Activated effector memory CD4-positive, alpha-beta T cell treated with Interleukin-2 at 50 U/mL for 16 hours (primary cell): ENCODE data around the gene CHTF8.
"Not testable (repeated sequence)": the region's sequence is repeated elsewhere in the genome, so short reads cannot be mapped to it uniquely, and the experiment has no call there.

Source experiments
- DNase-seq: peaks from one replicate; pipeline ENCODE4 v3.0.0-alpha.2; 2020

The CHTF8 gene

DNA sequence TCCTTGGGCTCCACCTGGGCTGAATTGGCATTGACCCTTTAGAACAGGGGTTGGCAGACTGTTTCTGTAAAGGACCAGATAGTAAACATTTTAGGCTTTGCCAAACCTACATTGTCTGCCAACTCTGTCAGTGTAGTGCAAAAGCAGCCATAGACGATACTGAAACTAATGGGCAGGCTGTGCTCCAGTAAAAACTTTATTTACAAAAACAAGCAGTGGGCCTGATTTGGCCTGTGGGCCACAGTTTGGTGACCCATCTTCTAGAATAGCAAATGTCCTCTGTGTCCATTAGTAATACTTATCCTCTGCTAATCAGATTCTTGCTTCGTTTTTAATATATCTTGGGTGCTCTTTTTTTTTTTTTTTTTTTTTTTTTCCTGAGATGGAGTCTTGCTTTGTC, 6.2 kb upstream of the CHTF8 start:
- DNase-seq, result no peak

DNA sequence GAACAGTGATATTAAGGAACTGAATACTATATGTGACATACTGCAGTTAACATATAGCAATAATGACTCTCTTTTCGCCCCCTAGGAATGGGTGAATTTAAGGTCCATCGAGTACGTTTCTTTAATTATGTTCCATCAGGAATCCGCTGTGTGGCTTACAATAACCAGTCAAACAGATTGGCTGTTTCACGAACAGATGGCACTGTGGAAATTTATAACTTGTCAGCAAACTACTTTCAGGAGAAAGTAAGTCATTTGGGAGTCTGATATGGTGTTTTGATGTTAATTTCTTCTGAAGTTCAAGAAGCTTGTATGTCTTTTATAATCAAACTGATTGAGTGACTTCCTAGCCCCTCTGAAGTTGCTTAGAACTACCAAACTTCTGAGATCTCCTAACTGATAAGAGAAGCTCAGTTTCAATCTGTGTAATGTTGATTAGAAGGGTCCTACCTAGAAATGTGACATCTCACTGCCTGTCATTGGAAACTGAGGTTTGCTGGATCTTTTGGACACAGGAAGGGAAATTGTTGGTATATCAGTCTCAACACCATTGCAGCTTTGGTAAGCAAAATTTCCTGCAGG, 1.1 kb upstream of the CHTF8 start:
- DNase-seq, result no peak

DNA sequence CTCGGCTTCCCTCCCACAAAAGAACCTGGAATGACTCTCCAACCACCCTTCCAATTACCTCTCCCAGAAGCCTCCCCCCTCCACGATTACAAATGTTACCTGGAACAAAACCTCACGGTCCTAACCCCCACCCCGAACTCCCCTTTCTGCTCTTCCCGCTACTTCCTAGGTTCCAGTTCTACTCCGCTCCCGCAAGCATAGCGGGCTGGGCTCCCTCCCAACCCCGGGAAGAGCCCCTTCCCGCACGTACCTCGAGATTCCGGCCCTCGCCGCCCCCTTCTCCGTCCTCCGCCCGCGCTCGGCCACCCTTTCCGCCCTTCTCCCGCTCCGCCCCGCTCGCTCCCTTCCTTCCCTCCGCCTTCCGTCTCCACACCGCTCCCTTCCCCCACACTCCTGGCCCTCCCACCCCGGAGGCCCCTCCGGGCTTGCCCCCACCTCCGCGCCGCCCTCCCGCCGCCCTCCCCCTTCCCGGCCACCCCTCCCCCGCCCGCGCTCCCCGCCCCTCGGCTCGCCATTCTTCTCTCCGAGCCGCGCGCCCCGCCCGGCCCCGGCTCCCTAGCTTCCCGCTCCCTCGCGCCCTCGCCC, 457 bp downstream of the CHTF8 start:
- DNase-seq, result peak; percentile 54

DNA sequence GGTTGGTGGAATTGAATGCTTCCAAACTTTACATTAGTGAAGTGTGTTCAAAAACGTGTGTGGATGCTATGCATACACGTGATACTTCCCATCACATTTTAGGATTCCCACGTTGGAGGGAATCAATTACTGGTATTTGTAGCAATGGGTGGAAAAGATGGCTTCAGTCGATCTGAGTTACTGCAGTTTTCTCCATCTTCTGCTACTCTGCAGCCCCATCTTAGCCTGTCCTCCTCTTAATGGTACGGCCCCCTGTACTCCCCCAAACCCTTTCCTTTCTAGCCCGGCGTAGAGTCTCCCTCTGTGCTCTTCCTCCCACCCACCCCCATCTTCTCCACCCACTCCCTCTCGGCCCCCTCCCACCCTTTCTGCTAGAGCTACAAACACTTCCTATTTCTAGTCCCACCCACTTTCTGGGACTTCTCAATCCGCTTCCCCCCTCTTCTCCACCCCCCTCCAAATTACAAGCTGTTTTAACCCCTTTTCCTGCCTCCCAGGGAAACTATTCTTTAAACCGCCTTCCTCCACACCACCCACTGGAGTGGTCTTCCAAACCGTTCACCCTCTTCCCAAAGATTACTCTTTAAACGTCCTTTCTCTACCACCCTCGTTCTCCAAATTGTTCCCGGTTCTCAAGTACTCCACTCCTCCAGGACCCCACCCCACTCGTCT, 1.1 kb downstream of the CHTF8 start:
- no peak for DNase-seq

DNA sequence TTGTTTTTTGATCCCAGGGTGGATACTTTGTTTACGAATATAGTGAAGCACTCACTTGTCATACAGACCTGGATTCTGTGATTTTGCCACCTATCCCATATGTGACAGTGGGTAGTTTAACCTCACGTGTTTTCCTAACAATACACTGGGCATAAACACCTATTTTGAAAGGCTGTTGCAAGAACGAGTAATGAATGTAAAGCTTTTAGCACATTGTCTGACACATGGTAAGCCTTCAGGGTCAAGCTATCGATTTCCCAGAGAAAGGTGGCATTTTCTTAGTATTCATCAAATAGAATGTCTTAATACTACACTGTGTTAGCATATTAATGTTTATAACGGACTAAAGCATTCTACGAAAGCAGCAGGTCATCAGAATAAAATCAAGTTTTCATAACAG, 1.9 kb downstream of the CHTF8 start:
- DNase-seq, result no peak

DNA sequence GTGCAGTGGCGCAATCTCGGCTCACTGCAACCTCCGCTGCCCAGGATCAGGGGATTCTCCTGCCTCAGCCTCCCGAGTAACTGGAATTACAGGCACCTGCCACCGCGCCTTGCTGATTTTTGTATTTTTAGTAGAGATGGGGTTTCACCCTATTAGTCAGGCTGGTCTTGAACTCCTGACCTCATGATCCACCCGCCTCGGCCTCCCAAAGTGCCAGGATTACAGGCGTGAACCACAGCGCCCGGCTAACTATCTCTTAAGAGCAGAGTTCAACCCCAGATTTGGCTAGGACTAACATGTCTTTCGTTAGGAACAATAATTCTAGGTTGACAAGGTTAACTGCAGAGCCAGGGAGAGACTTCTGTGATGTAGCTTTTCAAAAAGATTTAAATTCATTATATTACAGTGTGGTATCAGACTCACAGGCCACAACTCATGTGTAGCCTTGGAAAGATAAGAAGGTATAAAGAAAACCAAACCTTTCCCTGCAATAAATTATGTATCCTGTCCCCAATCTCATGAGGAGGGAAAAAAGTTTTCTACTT, 4.3 kb downstream of the CHTF8 start:
- DNase-seq, result no peak

DNA sequence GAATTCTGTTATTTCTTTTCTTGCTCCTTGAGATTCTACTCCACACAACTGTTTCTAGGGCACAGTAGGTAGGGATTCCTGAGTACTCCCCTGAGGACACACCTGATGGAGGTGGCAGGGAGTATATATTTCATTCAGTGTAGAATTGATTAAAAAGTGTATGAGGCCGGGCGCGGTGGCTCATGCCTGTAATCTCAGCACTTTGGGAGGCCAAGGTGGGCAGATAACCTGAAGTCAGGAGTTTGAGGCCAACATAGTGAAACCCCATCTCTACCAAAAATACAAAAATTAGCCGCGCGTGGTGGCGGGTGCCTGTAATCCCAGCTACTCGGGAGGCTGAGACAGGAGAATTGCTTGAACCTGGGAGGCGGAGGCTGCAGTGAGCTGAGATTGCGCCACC, 5.6 kb downstream of the CHTF8 start:
- not testable (repeated sequence) for DNase-seq

DNA sequence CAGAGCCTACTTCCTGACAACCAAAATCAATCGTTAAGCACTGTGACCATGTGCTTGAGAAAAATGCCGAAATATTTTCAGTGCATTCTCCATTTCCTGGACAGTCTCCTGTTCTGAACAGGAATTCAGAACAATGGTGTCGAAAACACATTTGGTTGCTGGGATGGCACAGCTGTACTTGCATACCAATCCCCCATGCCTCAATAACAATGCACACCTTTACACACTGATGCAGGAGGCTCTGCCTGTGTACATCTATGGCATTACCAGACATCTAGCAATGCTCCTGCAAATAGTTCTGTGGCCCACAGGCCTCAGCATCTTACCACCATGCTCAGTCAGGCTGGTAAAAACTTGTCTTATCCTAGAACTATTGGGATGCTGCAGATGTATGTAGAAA, 6.2 kb downstream of the CHTF8 start:
- no peak for DNase-seq

DNA sequence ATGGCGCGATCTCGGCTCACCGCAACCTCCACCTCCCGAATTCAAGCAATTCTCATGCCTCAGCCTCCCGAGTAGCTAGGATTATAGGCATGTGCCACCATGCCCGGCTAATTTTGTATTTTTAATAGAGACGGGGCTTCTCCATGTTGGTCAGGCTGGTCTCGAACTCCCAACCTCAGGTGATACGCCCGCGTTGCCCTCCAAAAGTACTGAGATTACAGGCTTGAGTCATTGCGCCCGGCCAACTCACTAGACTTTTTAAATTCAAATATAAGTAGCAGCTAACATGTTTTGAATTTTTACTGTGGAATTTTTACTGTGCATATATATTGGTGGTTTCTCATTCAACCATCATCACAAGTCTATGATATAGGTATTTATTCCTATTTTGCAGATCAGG, 7.4 kb downstream of the CHTF8 start:
- not testable (repeated sequence) for DNase-seq

DNA sequence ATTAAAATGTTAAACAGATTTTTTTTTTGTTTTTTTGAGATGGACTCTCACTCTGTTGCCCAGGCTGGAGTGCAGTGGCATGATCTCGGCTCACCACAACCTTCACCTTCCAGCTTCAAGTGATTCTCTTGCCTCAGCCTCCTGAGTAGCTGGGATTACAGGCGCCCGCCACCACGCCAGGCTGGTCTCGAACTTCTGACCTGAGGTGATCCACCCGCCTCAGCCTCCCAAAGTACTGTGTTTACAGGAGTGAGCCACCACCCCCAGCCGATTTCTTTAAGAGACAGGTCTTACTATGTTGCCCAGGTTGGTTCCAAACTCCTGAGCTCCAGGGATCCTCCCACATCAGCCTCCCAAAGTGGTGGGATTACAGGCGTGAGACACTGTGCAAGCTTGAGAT, 8.0 kb downstream of the CHTF8 start:
- DNase-seq, result not testable (repeated sequence)

DNA sequence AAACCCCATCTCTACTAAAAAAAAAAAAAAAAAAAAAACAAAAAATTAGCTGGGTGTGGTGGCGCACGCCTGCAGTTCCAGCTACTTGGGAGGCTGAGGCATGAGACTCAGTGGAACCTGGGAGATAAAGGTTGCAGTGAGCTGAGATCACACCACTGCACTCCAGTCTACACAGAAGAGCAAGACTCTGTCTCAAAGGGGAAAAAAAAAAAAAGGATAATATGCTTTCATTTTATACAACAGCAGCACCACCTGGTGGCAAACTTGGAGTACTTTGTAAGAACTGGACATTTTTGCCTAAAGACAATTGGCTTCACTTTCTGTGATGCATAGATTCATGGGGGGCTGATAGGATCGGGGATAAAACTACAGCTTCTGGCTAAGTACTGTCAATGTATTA, 8.5 kb downstream of the CHTF8 start:
- DNase-seq, result no peak

DNA sequence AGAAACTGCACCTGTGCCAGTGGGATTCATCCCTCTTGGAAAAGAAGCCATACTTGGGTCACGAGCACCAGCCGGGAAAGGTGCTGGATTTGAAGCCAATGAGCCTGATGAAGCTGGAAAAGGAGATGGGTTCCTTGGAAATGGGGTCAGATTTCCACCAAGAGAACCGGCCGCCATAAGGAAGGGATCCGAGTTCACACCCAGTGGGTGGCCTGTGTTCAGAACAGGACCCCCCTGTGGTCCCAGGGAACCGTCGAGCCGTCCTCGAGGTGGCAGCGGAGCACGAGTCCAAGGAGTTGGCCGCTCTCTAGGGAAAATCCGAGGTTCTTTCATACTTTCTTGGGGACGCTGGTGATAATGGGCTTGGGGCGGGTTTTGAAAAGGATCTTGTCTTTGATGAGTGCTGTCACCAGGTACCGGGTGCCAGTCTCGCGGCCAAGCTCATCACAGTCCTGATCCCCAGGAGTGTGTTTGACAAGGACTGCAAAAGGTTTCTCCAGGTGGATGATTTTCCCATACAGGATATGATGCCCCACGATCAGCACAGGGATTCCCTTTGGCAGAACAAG, 12.2 kb downstream of the CHTF8 start:
- no peak for DNase-seq

DNA sequence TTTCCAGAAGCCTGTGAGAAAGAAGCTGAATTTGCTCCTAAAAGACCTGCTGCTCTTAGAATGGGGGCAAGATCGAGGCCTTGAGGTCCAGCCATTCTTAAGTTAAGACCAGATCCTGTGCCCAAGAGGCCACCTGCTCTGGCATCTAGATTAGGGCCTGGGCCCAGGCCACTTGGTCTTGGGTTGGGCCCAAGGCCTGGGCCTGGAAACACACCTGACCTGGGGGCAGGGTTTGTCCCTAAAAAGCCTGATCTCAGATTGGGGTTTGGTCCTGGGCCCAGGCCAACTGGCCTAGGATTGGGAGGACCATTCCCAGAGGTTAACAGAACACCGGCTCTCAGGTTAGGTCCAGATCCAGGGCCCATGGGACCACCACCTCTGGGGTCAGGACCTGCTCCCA, 12.9 kb downstream of the CHTF8 start:
- DNase-seq, result no peak

DNA sequence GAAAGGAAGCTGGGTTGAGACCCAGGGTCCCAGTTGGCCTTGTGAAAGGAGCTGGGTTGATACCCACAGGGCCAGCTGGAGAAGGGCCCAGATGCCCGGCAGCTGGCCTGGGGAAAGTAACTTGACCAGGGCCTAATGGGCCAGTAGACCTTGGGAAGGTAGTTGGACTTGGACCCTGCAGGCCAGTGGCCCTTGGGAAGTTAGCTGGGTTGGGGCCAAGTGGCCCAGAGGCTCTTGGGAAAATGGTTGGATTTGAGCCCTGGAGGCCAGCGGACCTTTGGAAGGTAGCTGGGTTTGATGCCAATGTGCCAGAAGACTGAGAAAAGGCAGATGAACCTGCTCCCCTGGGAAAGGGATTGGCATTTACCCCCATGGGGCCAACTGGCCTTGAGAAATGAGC, 13.4 kb downstream of the CHTF8 start:
- no peak for DNase-seq

DNA sequence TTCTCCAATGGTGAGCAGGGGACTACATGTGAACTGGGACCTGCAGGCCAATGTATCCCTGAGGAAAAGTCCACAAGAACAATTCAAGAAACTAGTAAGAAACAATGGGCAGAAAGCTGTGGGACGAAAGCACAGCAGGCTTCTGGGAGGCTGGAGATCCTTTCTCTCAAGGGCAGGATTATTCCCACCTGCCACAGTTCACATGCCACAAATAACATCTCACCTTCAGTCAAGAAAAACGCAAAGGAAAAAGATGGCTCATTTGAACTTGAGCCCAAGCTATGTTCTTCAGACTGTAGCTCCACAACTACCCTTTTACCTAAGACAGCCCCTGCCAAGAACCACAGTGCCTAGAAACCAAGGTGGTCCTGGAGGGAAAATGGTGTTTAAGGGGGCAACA, 13.9 kb downstream of the CHTF8 start:
- no peak for DNase-seq

DNA sequence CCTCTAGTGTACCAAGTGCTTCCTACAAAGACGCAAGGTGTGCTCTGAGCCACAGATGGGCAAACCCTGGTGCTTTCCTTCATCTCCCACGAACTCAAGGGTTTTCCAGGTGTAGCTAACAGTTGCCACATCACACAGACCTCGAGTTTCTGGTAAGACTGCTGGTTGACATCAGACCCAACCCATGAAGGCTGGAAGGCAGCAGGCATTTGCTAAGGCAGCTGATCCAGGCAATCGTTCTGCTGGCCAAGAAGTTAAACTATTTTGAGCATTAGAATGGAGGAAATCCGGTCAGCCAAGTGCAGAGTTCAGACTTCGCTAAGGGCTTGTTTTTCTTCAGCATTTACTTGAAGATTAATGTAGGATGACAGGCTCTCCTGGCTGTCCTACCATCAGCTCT, 15.5 kb downstream of the CHTF8 start:
- DNase-seq, result no peak

DNA sequence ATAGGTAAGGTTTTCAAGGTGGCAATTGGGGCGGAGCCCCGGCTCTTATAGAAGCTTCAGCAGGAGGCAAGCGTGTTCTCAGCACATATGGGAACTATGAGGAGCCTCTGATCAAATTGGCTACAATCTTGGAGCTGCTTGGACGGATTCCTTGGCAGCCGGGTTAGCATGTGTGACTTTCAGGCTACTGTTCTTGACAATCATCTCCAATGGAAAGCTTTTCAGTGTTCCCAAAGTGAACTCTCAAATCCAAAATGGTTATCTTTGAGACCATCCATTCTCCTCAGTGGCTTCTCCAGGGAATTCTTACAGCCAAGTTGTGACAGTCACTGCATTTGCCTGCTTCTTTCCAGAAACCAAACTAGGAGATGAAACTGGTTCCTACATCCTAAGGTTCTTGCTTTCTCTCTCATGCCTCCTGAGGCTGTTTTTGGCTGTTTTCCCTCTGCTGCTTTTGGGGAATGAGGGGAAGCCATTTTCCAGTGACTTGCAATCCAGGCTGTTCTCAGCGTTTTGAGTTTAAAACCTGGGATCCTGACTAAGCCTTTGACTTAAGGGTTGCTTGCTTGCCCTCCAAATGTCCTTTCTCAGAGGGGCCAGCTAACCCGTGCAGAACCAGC, 16.0 kb downstream of the CHTF8 start:
- DNase-seq, result no peak

DNA sequence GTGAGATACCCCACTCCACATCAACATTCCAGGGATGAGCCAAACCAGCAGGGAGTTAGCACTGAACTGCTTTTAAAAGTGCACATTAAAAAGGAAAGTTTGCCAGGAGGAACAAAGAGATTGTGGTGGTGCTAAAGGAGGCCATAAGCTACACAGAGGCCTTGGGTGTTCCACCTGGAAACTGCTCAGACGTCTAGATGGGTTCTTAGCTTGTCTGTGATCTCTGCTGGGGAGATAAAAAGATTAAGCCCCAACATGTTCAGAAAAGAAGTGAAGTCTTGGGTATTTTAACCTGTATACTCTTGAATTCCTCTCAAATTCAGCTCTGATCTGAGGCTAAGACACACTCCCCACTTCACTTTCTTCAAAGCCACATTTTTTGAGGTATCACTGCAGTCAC, 16.6 kb downstream of the CHTF8 start:
- no peak for DNase-seq

DNA sequence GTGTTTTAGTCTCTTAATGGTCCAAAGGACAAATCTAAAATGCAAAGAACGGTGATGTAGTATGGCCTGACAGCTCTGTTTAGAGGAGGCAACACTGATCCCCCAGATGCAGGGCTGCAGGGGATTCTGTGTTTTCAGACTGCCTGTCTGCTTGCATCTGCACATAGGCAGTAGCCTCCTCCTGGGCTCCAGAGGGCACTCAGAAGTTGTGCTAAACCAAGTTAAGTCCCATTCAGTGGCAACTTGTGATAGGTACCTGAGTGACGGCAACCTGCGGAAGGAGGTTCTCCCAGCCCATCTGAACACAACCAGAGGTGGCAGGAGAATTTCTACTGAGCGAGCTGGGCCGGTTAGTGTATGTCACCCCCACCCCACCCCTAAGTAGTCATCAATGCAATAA, 17.0 kb downstream of the CHTF8 start:
- no peak for DNase-seq

DNA sequence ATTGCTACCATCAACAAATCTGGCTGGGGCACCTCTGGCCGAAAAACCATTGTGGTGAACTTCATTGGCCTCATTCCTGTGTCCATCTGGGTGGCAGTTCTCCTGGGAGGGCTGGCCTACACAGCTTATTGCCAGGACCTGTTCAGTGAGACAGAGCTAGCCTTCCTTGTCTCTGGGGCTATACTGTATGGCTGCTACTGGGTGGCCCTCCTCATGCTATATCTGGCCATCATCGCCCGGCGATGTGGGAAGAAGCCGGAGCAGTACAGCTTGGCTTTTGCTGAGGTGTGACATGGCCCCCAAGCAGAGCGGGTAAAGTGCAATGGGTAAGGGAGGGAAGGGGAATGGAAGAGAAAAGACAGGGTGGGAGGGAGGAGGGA, 17.4 kb downstream of the CHTF8 start:
- DNase-seq, result no peak

DNA sequence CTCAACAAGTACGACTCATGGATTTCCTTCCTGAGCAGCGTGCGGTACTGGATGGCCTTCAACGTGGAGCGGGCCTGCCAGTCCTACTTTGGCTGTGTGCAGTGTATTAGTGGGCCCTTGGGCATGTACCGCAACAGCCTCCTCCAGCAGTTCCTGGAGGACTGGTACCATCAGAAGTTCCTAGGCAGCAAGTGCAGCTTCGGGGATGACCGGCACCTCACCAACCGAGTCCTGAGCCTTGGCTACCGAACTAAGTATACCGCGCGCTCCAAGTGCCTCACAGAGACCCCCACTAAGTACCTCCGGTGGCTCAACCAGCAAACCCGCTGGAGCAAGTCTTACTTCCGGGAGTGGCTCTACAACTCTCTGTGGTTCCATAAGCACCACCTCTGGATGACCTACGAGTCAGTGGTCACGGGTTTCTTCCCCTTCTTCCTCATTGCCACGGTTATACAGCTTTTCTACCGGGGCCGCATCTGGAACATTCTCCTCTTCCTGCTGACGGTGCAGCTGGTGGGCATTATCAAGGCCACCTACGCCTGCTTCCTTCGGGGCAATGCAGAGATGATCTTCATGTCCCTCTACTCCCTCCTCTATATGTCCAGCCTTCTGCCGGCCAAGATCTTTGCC, 17.9 kb downstream of the CHTF8 start:
- DNase-seq, result no peak

DNA sequence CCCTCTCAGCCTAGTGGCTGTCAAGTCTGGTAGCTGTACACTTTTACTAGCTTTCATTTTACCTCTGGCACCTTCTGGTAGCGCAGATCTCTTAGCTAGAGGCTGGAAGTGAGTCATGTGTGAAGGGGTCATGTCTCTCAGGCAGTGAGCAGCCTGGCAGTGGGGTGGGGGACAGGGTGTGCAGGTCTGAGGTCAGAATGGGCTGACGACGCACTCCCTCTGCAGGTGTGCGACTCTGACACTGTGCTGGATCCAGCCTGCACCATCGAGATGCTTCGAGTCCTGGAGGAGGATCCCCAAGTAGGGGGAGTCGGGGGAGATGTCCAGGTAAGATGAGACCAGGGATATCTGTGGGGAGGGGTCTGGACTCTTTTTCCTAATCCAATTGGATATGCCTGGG, 19.2 kb downstream of the CHTF8 start:
- DNase-seq, result no peak
